ENCODE results near the gene CAPN12. TPM values are rescaled to one million over a fixed set of nuclear protein-coding genes. Genes with fewer than 3 reads are reported as not detected.
"Not testable (repeated sequence)": the region's sequence is repeated elsewhere in the genome, so short reads cannot be mapped to it uniquely, and the experiment has no call there.

Gene CAPN12
- total RNA-seq, 1 donor from 2014 or later, result 0.31 TPM

- DNase-seq, result not testable (repeated sequence)
Observed at GRCh38 chr19:38770949-38771275, 26.6 kb upstream of the CAPN12 start.

GRCh38 chr19:38770228-38770948 is 26.1 kb upstream of the CAPN12 start:
- not testable (repeated sequence) for DNase-seq

GRCh38 chr19:38769635-38770211 is 25.4 kb upstream of the CAPN12 start:
- peak; percentile 91 for DNase-seq

GRCh38 chr19:38766276-38767047 is 22.2 kb upstream of the CAPN12 start:
- DNase-seq, result no peak

GRCh38 chr19:38765214-38765613 is 20.9 kb upstream of the CAPN12 start:
- DNase-seq, result no peak

GRCh38 chr19:38763795-38764220 is 19.5 kb upstream of the CAPN12 start:
- DNase-seq, result no peak

GRCh38 chr19:38761884-38762389 is 17.7 kb upstream of the CAPN12 start:
- not testable (repeated sequence) for DNase-seq

GRCh38 chr19:38760805-38761517 is 16.7 kb upstream of the CAPN12 start:
- not testable (repeated sequence) for DNase-seq

- DNase-seq, result no peak
Observed at GRCh38 chr19:38759590-38760003, 15.3 kb upstream of the CAPN12 start.

- DNase-seq, result not testable (repeated sequence)
Observed at GRCh38 chr19:38754196-38754595, 9.9 kb upstream of the CAPN12 start.

- not testable (repeated sequence) for DNase-seq
Observed at GRCh38 chr19:38753783-38754182, 9.5 kb upstream of the CAPN12 start.

GRCh38 chr19:38745316-38745715 is 1.0 kb upstream of the CAPN12 start:
- no peak for DNase-seq

GRCh38 chr19:38744874-38745273 is 600 bp upstream of the CAPN12 start:
- no peak for DNase-seq

- DNase-seq, result no peak
Observed at GRCh38 chr19:38743394-38744297, 628 bp downstream of the CAPN12 start.

- DNase-seq, result no peak
Observed at GRCh38 chr19:38742906-38743305, 1.4 kb downstream of the CAPN12 start.

GRCh38 chr19:38742296-38742695 is 2.0 kb downstream of the CAPN12 start:
- DNase-seq, result no peak

- DNase-seq, result no peak
Observed at GRCh38 chr19:38741670-38742069, 2.6 kb downstream of the CAPN12 start.

GRCh38 chr19:38740932-38741331 is 3.3 kb downstream of the CAPN12 start:
- no peak for DNase-seq

GRCh38 chr19:38740257-38740592 is 4.0 kb downstream of the CAPN12 start:
- no peak for DNase-seq

- no peak for DNase-seq
Observed at GRCh38 chr19:38739440-38740256, 4.6 kb downstream of the CAPN12 start.

Data from tongue (tissue), 2 donors.